RCC 7860 (cell line): ENCODE measurements around the gene INTS6.

Experiments used
- DNase-seq: peaks from one replicate; pipeline ENCODE4 v3.0.0-alpha.2; 2015; ENCODE audit warnings: low spot score
- FAIRE-seq: peaks from 2 replicates; lab custom pipeline; 2012; peaks lifted over from hg19 to GRCh38; lab: Jason Lieb, UNC

The INTS6 gene

GRCh38 chr13:51452361-51453206, at the start of gene INTS6:
TSS of gene INTS6 (minus strand) at chr13:51453036. CDS start at chr13:51452525, 511 bp downstream.
- peak; percentile 79 for FAIRE-seq
- peak; percentile 99 for DNase-seq

- FAIRE-seq (no peak), DNase-seq (no peak)
Observed at GRCh38 chr13:51502153-51502651, 49.4 kb upstream of the INTS6 start.

- FAIRE-seq, result no peak
- peak; percentile 47 for DNase-seq
Observed at GRCh38 chr13:51501592-51502152, 48.8 kb upstream of the INTS6 start.

- DNase-seq, result no peak
- FAIRE-seq, result no peak
Observed at GRCh38 chr13:51501096-51501495, 48.3 kb upstream of the INTS6 start.

- FAIRE-seq (no peak), DNase-seq (no peak)
Observed at GRCh38 chr13:51500687-51501086, 47.9 kb upstream of the INTS6 start.

- DNase-seq, result no peak
- no peak for FAIRE-seq
Observed at GRCh38 chr13:51499841-51500240, 47.0 kb upstream of the INTS6 start.

- DNase-seq (no peak), FAIRE-seq (no peak)
Observed at GRCh38 chr13:51495316-51495715, 42.5 kb upstream of the INTS6 start.

GRCh38 chr13:51494156-51494555, 41.3 kb upstream of the INTS6 start:
- no peak for DNase-seq
- FAIRE-seq, result no peak

- FAIRE-seq (peak; percentile 5), DNase-seq (no peak)
Observed at GRCh38 chr13:51488212-51488611, 35.4 kb upstream of the INTS6 start.

GRCh38 chr13:51481656-51482055, 28.8 kb upstream of the INTS6 start:
- DNase-seq (no peak), FAIRE-seq (no peak)

GRCh38 chr13:51479199-51479523, 26.3 kb upstream of the INTS6 start:
- peak; percentile 2 for FAIRE-seq

GRCh38 chr13:51478418-51479198, 25.8 kb upstream of the INTS6 start:
- no peak for FAIRE-seq
- no peak for DNase-seq

More at GRCh38 chr13:51479199-51479523, 26.3 kb upstream of the INTS6 start:
- peak; percentile 27 for DNase-seq

GRCh38 chr13:51477653-51478324, 25.0 kb upstream of the INTS6 start:
- DNase-seq, result no peak
- FAIRE-seq, result no peak

- no peak for FAIRE-seq
- DNase-seq, result no peak
Observed at GRCh38 chr13:51477149-51477548, 24.3 kb upstream of the INTS6 start.

GRCh38 chr13:51475727-51476501, 23.1 kb upstream of the INTS6 start:
- FAIRE-seq (no peak), DNase-seq (no peak)

GRCh38 chr13:51469790-51470189, 17.0 kb upstream of the INTS6 start:
- DNase-seq, result no peak
- FAIRE-seq, result no peak

- no peak for DNase-seq
- FAIRE-seq, result no peak
Observed at GRCh38 chr13:51467730-51468129, 14.9 kb upstream of the INTS6 start.

- no peak for DNase-seq
Observed at GRCh38 chr13:51465124-51465523, 12.3 kb upstream of the INTS6 start.

GRCh38 chr13:51457086-51457815, 4.4 kb upstream of the INTS6 start:
- no peak for DNase-seq
- FAIRE-seq, result no peak

More at GRCh38 chr13:51465124-51465523, 12.3 kb upstream of the INTS6 start:
- no peak for FAIRE-seq
